GM12878 (cell line): ENCODE data around the gene USP11. TPM values are rescaled to one million over a fixed set of nuclear protein-coding genes. Genes with fewer than 3 reads are reported as not detected.

Experiments used
- ATAC-seq: fragments of 200-7000 bp; cut with Tn5 transposase; 3 replicates; pipeline ENCODE4 v1.9.1; 2020; ENCODE audit warnings: mild to moderate bottlenecking, moderate library complexity
- BruUV-seq: library from RNA; stranded (reverse); fragments of 400-500 nt; replicated peaks from 2 replicates; lab custom pipeline; 2021; lab: Mats Ljungman, UMichigan
- CTCF ChIA-PET: fragments of 300-600 bp; sonication (Branson Sonifier 250); formaldehyde crosslinking; extraction: SDS; loops from one replicate; lab custom pipeline; 2021; ENCODE audit warnings: inconsistent platforms; lab: Yijun Ruan, JAX
- POLR2A ChIA-PET: fragments of 350-600 bp; formaldehyde crosslinking; extraction: SDS; loops from one replicate; lab custom pipeline; 2021; ENCODE audit warnings: inconsistent platforms; lab: Charles Lee
- RAD21 ChIA-PET: fragments of 300-600 bp; sonication (Branson Sonifier 250); formaldehyde crosslinking; loops from one replicate; lab custom pipeline; 2023; ENCODE audit warnings: antibody characterized with exemption; ENCODE audit not compliant: unreplicated experiment; lab: Charles Lee
- SMC1A ChIA-PET: fragments of 300-600 bp; sonication (Branson Sonifier 250); formaldehyde crosslinking; loops from one replicate; lab custom pipeline; 2023; ENCODE audit not compliant: unreplicated experiment, uncharacterized antibody; lab: Charles Lee
- DNase-seq: peaks from one replicate; pipeline ENCODE4 v3.0.0-alpha.2; 2011; ENCODE audit warnings: low read depth, low spot score
- FAIRE-seq: peaks from 3 replicates; lab custom pipeline; 2011; peaks lifted over from hg19 to GRCh38; lab: Jason Lieb, UNC
- H2AFZ ChIP-seq: 2 replicates; pipeline ENCODE4 v1.6.0; 2011; ENCODE audit warnings: low read depth, low read length, control low read depth; ENCODE audit not compliant: control insufficient read depth
- H3K27ac ChIP-seq: 2 replicates; pipeline ENCODE4 v1.5.1; 2011; ENCODE audit warnings: control low read depth; ENCODE audit not compliant: control insufficient read depth, insufficient read depth
- H3K27me3 ChIP-seq, 2 experiments: replicated peaks in 1 of 2; 2 replicates each; pipeline versions ENCODE4 v1.6.0 to v1.6.1; 2011; ENCODE audit warnings: low read length in 1 of 2; ENCODE audit not compliant: control insufficient read depth in 2 of 2, insufficient read depth in 2 of 2
- H3K36me3 ChIP-seq, 2 experiments: 2 replicates each; pipeline ENCODE4 v1.5.1; 2011; ENCODE audit warnings: low read length in 1 of 2; ENCODE audit not compliant: control insufficient read depth in 2 of 2, insufficient read depth in 2 of 2
- H3K4me1 ChIP-seq: 2 replicates; pipeline ENCODE4 v1.6.1; 2011; ENCODE audit warnings: mild to moderate bottlenecking, low read length, moderate library complexity, mixed read lengths; ENCODE audit not compliant: control insufficient read depth, insufficient read depth
- H3K4me2 ChIP-seq: 2 replicates; pipeline ENCODE4 v1.6.0; 2011; ENCODE audit warnings: control low read depth; ENCODE audit not compliant: control insufficient read depth, insufficient read depth
- H3K4me3 ChIP-seq: fragments of 200-600 bp; sonication (generic); 2 replicates; pipeline ENCODE4 v1.5.1; 2016
- H3K79me2 ChIP-seq: 2 replicates; pipeline ENCODE4 v1.6.0; 2011; ENCODE audit warnings: low read length; ENCODE audit not compliant: control insufficient read depth, insufficient read depth
- H3K9ac ChIP-seq: 2 replicates; pipeline ENCODE4 v1.8.0; 2011; ENCODE audit warnings: low read length, control low read depth, mixed read lengths; ENCODE audit not compliant: control insufficient read depth, insufficient read depth
- H3K9me3 ChIP-seq: replicated peaks from 3 replicates; pipeline ENCODE4 v1.5.1; 2011; ENCODE audit warnings: mild to moderate bottlenecking, low read length; ENCODE audit not compliant: control insufficient read depth, insufficient read depth
- H4K20me1 ChIP-seq: 2 replicates; pipeline ENCODE4 v1.6.0; 2011; ENCODE audit not compliant: control insufficient read depth, insufficient read depth
- BCL11A ChIP-seq: IDR thresholded peaks from 2 replicates; pipeline ENCODE4 v1.6.1; 2011; ENCODE audit warnings: low read depth, low read length
- EGR1 ChIP-seq, 2 experiments: IDR thresholded peaks; 1 replicate in 1 of 2; 2 replicates in 1 of 2; pipeline ENCODE4 v1.6.1; 2011 to 2012; ENCODE audit warnings: low read depth in 2 of 2, low read length in 2 of 2, borderline replicate concordance in 1 of 2, mild to moderate bottlenecking in 1 of 2, moderate library complexity in 1 of 2
- FOXM1 ChIP-seq: IDR thresholded peaks from 2 replicates; pipeline ENCODE4 v1.6.1; 2012; ENCODE audit warnings: low read depth, mild to moderate bottlenecking, inconsistent platforms, low read length, moderate library complexity
- HDGF ChIP-seq: fragments of 450-650 bp; IDR thresholded peaks from 2 replicates; pipeline ENCODE4 v1.6.1; 2016; ENCODE audit warnings: antibody characterized with exemption
- IKZF2 ChIP-seq, 2 experiments: fragments of 450-650 bp; IDR thresholded peaks; 2 replicates each; pipeline ENCODE4 v1.6.1; 2017; ENCODE audit warnings: mild to moderate bottlenecking in 2 of 2, moderate library complexity in 2 of 2
- MAX ChIP-seq: IDR thresholded peaks from 2 replicates; pipeline ENCODE4 v1.6.1; 2012; ENCODE audit warnings: low read depth, low read length, improper control_type of control experiment
- NFYB ChIP-seq: IDR thresholded peaks from 2 replicates; pipeline ENCODE4 v1.6.1; 2011; ENCODE audit warnings: low read depth, mild to moderate bottlenecking, low read length, improper control_type of control experiment, moderate library complexity; ENCODE audit not compliant: insufficient read depth
- PAX8 ChIP-seq: fragments of 450-650 bp; IDR thresholded peaks from 2 replicates; pipeline ENCODE4 v1.6.1; 2017; ENCODE audit warnings: mild to moderate bottlenecking, moderate library complexity
- POLR2A ChIP-seq: IDR thresholded peaks from 2 replicates; pipeline ENCODE4 v1.6.1; 2011; ENCODE audit warnings: low read depth, mild to moderate bottlenecking, low read length
- RB1 ChIP-seq: fragments of 450-650 bp; formaldehyde crosslinking; IDR thresholded peaks from 2 replicates; pipeline ENCODE4 v1.6.1; 2017; ENCODE audit warnings: mild to moderate bottlenecking, borderline replicate concordance
- RBBP5 ChIP-seq: fragments of 200-600 bp; sonication (generic); conservative IDR thresholded peaks from 2 replicates; pipeline ENCODE4 v1.6.1; 2016
- SKIL ChIP-seq: fragments of 450-650 bp; IDR thresholded peaks from 2 replicates; pipeline ENCODE4 v1.6.1; 2017; ENCODE audit warnings: mild to moderate bottlenecking, low read depth, inconsistent platforms; ENCODE audit not compliant: poor library complexity, severe bottlenecking
- SREBF2 ChIP-seq: IDR thresholded peaks from 2 replicates; pipeline ENCODE4 v1.6.1; 2012; ENCODE audit warnings: mild to moderate bottlenecking, low read length
- SRF ChIP-seq, 2 experiments: IDR thresholded peaks; 2 replicates each; pipeline ENCODE4 v1.6.1; 2011; ENCODE audit warnings: low read depth in 2 of 2, low read length in 2 of 2, mild to moderate bottlenecking in 1 of 2, moderate library complexity in 1 of 2
- WGBS: methylation state at CpG from one replicate; pipeline ENCODE4 v1.1.6; 2016; ENCODE audit warnings: low lambda C conversion rate; ENCODE audit not compliant: insufficient replicate concordance, insufficient coverage; ENCODE audit errors: missing lambda C conversion rate; 5-methylcytosine and 5-hydroxymethylcytosine counted together
- in situ Hi-C: fragments of 300-500 bp; cut with MboI; formaldehyde crosslinking; loops from 9 replicates; pipeline ENCODE4 v1.14.3; 2018; ENCODE audit warnings: mixed read lengths
- intact Hi-C: fragments of 100-400 bp; cut with micrococcal nuclease; formaldehyde crosslinking; loops from one replicate; pipeline ENCODE4 v1.14.2; 2022; ENCODE audit not compliant: unreplicated experiment
- polyA plus RNA-seq, 11 experiments: library from polyadenylated mRNA; depleted of rRNA in 4 of 11; unstranded in 6 of 11; stranded (reverse) in 5 of 11; fragments of >200 nt; fragmentation: Nextera tagmentation in 4 of 11; fragmentation: Illumina TruSeq in 1 of 11; extraction: Ambion mirVana in 4 of 11; extraction: Trizol in 1 of 11; gene quantifications; 1 replicate in 1 of 11; 2 replicates in 10 of 11; pipeline versions ENCODE4 v1.2.1 to v1.2.3, GENCODE V29; 2011 to 2016; ENCODE audit warnings: inconsistent platforms in 2 of 11, missing spikeins in 2 of 11, low read depth in 1 of 11
- total RNA-seq, 4 experiments: library from RNA; depleted of rRNA in 3 of 4; stranded (reverse); fragments of >200 nt in 3 of 4; fragmentation: Illumina TruSeq in 1 of 4; extraction: Trizol in 1 of 4; gene quantifications; 2 replicates each; pipeline versions ENCODE4 v1.2.1 to v1.2.3, GENCODE V29; 2013 to 2021
- TF ChIP-seq, protein P1 (sequence below): IDR thresholded peaks from 2 replicates; pipeline ENCODE4 v1.6.1; 2011; ENCODE audit warnings: borderline replicate concordance, low read depth, mild to moderate bottlenecking, moderate library complexity, low read length; ENCODE audit not compliant: insufficient read depth, poor library complexity, severe bottlenecking
- TF ChIP-seq, protein P2 (sequence below): fragments of 450-650 bp; IDR thresholded peaks from 2 replicates; pipeline ENCODE4 v1.6.1; 2017; ENCODE audit warnings: antibody characterized with exemption, mild to moderate bottlenecking, moderate library complexity

Gene USP11
- total and polyA plus RNA-seq, 10 of the 15 experiments (the other 5 are each of a cell fraction or from before 2014, with no cell fraction given), result 3.3 to 44.0 (median 20.9) TPM

DNA sequence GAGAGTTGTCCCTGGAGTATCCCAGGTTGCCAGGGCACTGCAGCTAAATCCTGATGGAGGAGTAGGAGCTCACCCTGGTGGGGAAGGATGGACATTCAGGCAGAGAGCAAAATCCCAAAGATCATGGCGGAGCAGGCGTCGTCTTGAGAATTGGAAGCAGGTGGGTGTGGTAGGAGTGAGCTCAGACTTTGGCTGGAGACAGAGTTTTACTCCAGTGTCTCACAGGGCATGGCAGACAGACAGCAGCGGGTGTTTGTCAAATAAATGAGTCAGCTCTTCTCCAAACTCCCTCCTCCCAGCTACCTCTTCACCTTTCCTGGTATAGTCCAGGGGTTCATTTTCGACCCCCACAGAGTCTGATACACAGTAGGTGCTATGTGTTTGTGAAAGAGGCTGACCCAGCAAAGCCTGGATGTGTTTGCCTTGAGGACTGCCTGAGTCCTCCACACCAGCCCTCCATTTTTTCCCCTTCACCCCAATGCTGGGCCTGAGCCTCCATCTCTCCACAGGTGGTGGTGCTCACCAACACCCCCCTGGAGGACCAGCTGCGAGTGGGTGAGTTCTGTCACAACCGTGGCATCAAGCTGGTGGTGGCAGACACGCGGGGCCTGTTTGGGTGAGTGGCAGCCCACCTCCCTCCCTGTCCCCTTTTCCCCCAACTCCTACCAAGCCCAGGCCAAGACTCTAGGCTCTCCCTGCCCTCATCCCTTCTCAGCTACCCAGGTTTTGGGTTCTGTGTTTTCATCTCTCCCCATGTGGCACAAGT lies 32.2 kb upstream of the USP11 start:
- H4K20me1 ChIP-seq, result peaks cover 9% of the 10 kb centered on the region; the same call in 1 of the 2 replicates
- no peaks in the 10 kb centered on the region for H3K27me3 ChIP-seq
- no peaks in the 10 kb centered on the region for H3K9me3 ChIP-seq
- ChIA-PET RAD21 (no interaction called here), POLR2A (interaction anchor here (1.2 kb wide), 1 partner anchor 17 kb away, joined by 3 read pairs; no protein-coding TSS in a partner anchor), CTCF (interaction anchor here (0.9 kb wide), 1 partner anchor 181 kb away, joined by 3 read pairs; no protein-coding TSS in a partner anchor), SMC1A (interaction anchor here (1.5 kb wide), 1 partner anchor 184 kb away, joined by 6 read pairs; no protein-coding TSS in a partner anchor)
- FAIRE-seq (no peak), ATAC-seq (no peak), DNase-seq (no peak)
- no peak overlapping the region for H3K9ac ChIP-seq
- in situ Hi-C loops, result loop anchor here (25.0 kb wide), 1 partner anchor 1737 kb away; no protein-coding TSS in a partner anchor
- no peak overlapping the region for H2AFZ ChIP-seq
- no TSS peak for BruUV-seq
- H3K79me2 ChIP-seq, result peaks cover 26% of the 10 kb centered on the region
- H3K27ac ChIP-seq, result no peak overlapping the region
- H3K4me2 ChIP-seq, result no peak overlapping the region
- peaks cover 47 to 50% of the 10 kb centered on the region in 2 experiments for H3K36me3 ChIP-seq
- 91% methylated on average over 9 of the region's 9 CpGs for WGBS
- peaks cover 6% of the 10 kb centered on the region for H3K4me1 ChIP-seq
- TF ChIP-seq, protein P1, sequence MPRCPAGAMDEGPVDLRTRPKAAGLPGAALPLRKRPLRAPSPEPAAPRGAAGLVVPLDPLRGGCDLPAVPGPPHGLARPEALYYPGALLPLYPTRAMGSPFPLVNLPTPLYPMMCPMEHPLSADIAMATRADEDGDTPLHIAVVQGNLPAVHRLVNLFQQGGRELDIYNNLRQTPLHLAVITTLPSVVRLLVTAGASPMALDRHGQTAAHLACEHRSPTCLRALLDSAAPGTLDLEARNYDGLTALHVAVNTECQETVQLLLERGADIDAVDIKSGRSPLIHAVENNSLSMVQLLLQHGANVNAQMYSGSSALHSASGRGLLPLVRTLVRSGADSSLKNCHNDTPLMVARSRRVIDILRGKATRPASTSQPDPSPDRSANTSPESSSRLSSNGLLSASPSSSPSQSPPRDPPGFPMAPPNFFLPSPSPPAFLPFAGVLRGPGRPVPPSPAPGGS, result no peak
- TF ChIP-seq SREBF2 (no peak), EGR1 (IDR thresholded peaks at IDR 0.05; ENCODE audit: borderline replicate concordance in 1 of 2, low read depth in 2 of 2, low read length in 2 of 2) (no peak), SKIL (no peak), FOXM1 (no peak), RBBP5 (no peak), RB1 (no peak), MAX (no peak), NFYB (no peak), POLR2A (no peak), HDGF (no peak), IKZF2 (IDR thresholded peaks at IDR 0.05) (no peak), PAX8 (no peak), BCL11A (no peak), SRF (IDR thresholded peaks at IDR 0.05; ENCODE audit: low read depth in 2 of 2, low read length in 2 of 2) (no peak)
- TF ChIP-seq, protein P2, sequence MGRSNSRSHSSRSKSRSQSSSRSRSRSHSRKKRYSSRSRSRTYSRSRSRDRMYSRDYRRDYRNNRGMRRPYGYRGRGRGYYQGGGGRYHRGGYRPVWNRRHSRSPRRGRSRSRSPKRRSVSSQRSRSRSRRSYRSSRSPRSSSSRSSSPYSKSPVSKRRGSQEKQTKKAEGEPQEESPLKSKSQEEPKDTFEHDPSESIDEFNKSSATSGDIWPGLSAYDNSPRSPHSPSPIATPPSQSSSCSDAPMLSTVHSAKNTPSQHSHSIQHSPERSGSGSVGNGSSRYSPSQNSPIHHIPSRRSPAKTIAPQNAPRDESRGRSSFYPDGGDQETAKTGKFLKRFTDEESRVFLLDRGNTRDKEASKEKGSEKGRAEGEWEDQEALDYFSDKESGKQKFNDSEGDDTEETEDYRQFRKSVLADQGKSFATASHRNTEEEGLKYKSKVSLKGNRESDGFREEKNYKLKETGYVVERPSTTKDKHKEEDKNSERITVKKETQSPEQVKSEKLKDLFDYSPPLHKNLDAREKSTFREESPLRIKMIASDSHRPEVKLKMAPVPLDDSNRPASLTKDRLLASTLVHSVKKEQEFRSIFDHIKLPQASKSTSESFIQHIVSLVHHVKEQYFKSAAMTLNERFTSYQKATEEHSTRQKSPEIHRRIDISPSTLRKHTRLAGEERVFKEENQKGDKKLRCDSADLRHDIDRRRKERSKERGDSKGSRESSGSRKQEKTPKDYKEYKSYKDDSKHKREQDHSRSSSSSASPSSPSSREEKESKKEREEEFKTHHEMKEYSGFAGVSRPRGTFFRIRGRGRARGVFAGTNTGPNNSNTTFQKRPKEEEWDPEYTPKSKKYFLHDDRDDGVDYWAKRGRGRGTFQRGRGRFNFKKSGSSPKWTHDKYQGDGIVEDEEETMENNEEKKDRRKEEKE, result no peak
- TF ChIP-seq, all 136 proteins: peak for 0
- intact Hi-C loops, result no loop called here
- no peak overlapping the region for H3K4me3 ChIP-seq
